ENCODE data around the gene DUSP12.

Gene DUSP12

DNA sequence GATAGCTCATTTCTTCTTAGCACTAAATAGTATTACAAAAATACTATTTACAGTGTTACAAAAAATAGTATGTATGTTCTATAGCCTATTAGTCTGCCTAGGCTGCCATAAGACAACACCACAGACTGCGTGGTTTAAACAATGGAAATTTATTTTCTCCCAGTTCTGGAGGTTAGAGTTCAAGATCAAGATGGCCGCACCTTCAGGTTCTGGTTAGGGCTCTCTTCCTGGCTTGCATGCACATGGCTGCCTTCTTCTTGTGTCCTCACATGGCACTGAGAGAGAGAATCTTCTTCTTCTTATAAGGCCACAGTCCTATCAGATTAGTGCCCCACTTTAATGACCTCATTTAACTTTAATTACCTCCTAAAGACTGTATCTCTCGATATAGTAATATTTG, 20.7 kb downstream of the DUSP12 start:
- no peak for DNase-seq (ENCODE audit: low read depth in 2 of 2)

DNA sequence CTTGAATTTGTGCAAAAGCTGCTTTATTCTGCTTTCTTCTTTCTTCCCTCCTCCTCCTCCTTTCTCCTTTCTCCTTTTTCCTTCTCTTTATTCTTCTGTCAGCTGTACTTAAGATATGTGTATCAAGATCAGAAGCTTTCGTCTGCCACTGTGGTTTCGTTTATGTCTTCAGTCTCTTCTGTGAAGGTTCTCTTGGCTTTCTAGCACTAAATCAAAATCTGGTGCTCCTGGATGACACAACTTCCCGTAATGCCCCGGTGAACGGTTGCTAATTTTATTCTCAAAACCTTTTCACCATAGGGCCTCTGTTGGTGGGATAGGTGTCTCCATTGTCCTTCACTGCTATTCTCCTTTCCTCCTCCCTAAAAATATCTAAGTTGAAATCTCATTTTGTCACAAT, 21.6 kb downstream of the DUSP12 start:
- DNase-seq (ENCODE audit: low read depth in 2 of 2): no peak

DNA sequence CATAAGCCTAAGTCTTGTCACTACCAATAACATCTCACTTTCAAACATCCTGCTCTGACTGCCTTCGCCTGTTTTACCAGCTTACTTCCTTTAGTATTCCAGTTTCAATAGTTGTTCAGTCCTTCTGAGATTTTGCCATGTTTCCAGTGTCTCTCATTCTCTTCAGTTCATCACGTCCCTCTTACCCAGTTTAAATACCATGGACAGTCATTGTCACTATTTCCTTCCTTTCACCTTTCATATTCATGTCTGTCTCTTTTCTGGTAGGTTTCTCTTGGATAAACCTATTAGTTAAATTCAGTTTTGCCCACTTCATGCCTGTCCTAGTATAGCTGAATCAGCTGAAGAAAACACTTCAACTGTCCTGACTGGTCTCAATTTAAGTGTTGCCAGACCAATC, 22.4 kb downstream of the DUSP12 start:
- no peak for DNase-seq (ENCODE audit: low read depth in 2 of 2)

GRCh38 chr1:161772397-161772796, 22.8 kb downstream of the DUSP12 start:
- no peak for DNase-seq (ENCODE audit: low read depth in 2 of 2)

GRCh38 chr1:161773791-161774190, 24.2 kb downstream of the DUSP12 start:
- no peak for DNase-seq (ENCODE audit: low read depth in 2 of 2)

- no peak for DNase-seq (ENCODE audit: low read depth in 2 of 2)
Measured at GRCh38 chr1:161777261-161777660, 27.7 kb downstream of the DUSP12 start.

- no peak for DNase-seq (ENCODE audit: low read depth in 2 of 2)
Measured at GRCh38 chr1:161778522-161778921, 28.9 kb downstream of the DUSP12 start.

GRCh38 chr1:161779393-161779792, 29.8 kb downstream of the DUSP12 start:
- DNase-seq (ENCODE audit: low read depth in 2 of 2): no peak

DNA sequence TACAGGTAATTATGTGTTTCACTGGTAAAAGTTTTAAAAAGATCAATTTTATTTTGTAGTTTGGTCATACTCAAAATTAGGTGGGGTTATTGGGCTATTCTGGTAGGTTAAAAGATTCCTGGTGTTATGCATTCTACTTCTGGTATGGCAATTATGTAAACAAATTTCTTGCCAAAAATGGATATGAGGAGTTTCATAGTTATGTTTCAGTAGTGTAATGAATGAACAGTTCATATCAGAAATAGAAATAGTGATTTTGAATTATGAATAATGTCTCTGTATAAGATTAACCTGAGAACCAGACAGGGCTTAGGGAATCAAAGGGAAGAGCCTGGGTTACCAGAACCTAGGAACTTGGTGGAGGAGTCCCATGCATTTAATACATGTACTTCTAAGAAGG, 32.4 kb downstream of the DUSP12 start:
- no peak for DNase-seq (ENCODE audit: low read depth in 2 of 2)

- no peak for DNase-seq (ENCODE audit: low read depth in 2 of 2)
Measured at GRCh38 chr1:161782886-161783285, 33.3 kb downstream of the DUSP12 start.

DNA sequence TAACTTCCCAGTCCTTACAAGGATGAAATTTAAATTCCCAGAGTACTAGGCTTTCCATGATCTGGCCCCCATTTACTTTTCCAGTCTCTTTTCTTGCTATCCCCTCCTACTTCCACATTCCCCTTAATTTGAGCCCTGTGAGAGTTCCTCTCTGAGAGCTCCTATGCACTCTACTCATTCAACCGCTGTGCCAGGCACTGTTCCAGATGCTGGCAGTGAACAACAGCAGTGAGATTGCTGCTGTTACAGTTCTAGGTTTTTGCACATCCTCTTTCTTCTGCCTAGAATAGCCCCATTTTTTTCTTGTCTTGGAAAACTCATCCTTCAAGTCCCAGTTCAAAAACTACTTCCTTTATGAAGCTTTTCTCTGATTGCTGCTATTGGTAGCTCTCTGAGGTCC, 35.4 kb downstream of the DUSP12 start:
- no peak for DNase-seq (ENCODE audit: low read depth in 2 of 2)

DNA sequence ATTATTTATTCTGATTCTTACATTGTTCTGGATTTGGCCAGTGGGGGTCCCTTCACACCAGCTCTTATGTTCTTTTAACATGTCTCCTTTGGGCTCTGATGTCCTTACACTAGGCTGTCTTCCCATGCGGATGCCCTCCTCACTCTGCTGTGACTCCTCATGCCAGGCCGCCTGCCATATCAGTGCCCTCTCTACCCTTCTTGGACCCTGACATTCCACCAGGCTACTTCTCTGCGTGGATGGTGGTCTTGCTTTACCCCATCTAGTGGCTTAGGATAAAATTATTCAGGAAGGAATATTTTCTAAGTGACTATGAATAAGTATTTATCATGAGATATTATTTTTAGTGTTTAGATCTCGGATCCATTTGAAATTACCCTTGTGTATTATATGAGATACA, 37.8 kb downstream of the DUSP12 start:
- DNase-seq (ENCODE audit: low read depth in 2 of 2): no peak

DNA sequence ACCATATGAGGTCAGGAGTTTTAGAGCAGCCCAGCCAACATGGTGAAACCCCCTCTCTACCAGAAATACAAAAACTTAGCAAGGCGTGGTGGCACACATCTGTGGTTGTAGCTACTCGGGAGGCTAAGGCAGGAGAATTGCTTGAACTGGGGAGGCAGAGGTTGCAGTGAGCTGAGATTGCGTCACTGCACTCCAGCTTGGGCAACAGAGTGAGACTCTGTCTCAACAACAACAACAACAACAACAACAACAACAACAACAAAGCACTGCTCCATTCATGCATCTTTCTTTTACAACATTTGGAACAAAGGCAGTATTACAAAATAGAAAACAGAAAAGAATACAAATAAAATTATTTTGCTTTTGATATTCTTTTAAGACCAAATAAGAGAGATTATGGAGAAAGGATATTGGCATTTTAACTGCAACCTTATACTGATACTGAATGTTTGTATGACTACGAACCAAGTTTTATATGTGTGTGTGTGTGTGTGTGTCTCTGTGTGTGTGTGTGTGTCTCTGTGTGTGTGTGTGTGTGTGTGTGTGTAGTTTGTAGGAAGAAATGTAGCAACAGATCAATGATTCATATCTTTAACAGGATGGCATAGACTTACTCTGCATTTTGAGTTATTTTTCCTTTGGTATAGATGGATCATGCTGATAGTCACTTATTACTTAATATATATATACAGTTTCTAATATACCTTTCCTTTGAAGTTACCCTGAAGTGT, 41.2 kb downstream of the DUSP12 start:
- no peak for DNase-seq (ENCODE audit: low read depth in 2 of 2)

- no peak for DNase-seq (ENCODE audit: low read depth in 2 of 2)
Measured at GRCh38 chr1:161791904-161792655, 42.5 kb downstream of the DUSP12 start.

DNA sequence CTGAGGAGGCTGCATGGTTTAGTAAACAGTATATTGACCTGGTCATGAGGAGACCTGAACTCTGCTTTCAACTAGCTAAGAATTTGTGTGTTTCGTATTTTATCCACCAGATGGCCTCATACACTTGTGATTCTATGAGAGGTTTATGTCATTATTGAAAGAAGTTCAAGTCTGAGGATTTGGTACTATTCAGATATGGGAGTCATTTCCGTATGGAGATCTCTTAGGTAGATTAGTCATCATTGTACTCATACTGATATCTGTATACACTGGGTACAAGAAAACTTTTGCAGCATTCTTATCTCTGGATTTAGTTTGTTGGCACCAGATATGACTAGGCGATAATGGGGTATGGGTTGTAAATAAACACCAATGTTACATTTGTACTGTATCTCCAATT, 43.2 kb downstream of the DUSP12 start:
- DNase-seq (ENCODE audit: low read depth in 2 of 2): no peak

- DNase-seq (ENCODE audit: low read depth in 2 of 2): no peak
Measured at GRCh38 chr1:161799792-161800191, 50.2 kb downstream of the DUSP12 start.

DNA sequence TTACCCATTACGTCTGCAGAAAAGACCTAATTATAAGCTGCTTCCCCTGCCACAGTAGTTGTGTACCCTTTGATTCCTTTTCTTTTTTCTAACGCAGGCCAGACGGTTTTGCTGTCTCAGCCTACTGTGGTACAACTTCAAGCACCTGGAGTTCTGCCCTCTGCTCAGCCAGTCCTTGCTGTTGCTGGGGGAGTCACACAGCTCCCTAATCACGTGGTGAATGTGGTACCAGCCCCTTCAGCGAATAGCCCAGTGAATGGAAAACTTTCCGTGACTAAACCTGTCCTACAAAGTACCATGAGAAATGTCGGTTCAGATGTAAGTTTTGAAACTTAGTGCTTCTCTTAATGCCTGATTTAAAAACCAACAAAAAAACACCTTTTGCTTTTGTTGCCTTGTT, 52.4 kb downstream of the DUSP12 start:
- DNase-seq (ENCODE audit: low read depth in 2 of 2): no peak

DNA sequence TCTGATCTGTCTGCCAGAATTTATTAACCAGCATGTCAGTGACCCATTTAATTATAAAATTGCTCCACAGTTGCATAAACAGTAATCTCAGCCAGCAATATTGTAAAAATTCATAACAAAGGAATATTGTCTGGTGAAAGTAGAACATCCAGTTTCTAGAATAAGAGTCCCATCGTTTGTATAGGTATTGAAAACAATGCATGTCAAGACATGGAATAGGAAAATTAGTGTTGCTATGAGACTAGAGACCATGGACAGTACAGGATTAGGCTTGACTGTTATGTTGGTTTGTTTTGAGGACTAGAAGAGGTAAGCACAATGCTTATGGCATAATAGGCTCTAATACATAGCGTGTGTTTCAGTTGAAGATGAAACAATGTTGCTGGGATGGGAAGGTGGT, 53.6 kb downstream of the DUSP12 start:
- DNase-seq (ENCODE audit: low read depth in 2 of 2): no peak

- DNase-seq (ENCODE audit: low read depth in 2 of 2): no peak
Measured at GRCh38 chr1:161805399-161806197, 56.0 kb downstream of the DUSP12 start.
